A673 (cell line): ENCODE measurements around the gene KRTAP12-4. TPM values are rescaled to one million over a fixed set of nuclear protein-coding genes. Genes with fewer than 3 reads are reported as not detected.

Experiments used
- Bru-seq: library from RNA; stranded (reverse); fragments of 400-500 nt; gene quantifications from one replicate; lab custom pipeline; 2021; lab: Mats Ljungman, UMichigan
- BruChase-seq, 2 experiments: library from RNA; stranded (reverse); fragments of 400-500 nt; gene quantifications; one replicate each; lab custom pipeline; 2021; lab: Mats Ljungman, UMichigan
- BruUV-seq: library from RNA; stranded (reverse); fragments of 400-500 nt; replicated peaks from 2 replicates; lab custom pipeline; 2021; lab: Mats Ljungman, UMichigan
- CTCF ChIA-PET: fragments of 300-600 bp; sonication (Branson Sonifier 250); formaldehyde crosslinking; loops from one replicate; lab custom pipeline; 2022; ENCODE audit warnings: antibody characterized with exemption; lab: Charles Lee
- POLR2A ChIA-PET: fragments of 300-600 bp; sonication (Branson Sonifier 250); formaldehyde crosslinking; loops from one replicate; lab custom pipeline; 2022; ENCODE audit warnings: antibody characterized with exemption; ENCODE audit not compliant: low non-redundant PET; lab: Charles Lee
- DNase-seq: peaks from one replicate; pipeline ENCODE4 v3.0.0-alpha.2; 2015; ENCODE audit warnings: low spot score
- H3K27ac ChIP-seq: fragments of 200-600 bp; sonication (generic); 2 replicates; pipeline ENCODE4 v1.5.1; 2016; ENCODE audit warnings: mixed run types, low read depth, mild to moderate bottlenecking, mixed read lengths, antibody characterized with exemption, low read length; ENCODE audit not compliant: poor library complexity, severe bottlenecking
- H3K27me3 ChIP-seq: fragments of 200-600 bp; sonication (generic); replicated peaks from 2 replicates; pipeline ENCODE4 v1.6.1; 2017; ENCODE audit warnings: mixed run types, low read depth, mild to moderate bottlenecking, mixed read lengths, antibody characterized with exemption, low read length; ENCODE audit not compliant: insufficient read depth, poor library complexity
- H3K36me3 ChIP-seq: fragments of 200-600 bp; sonication (generic); 2 replicates; pipeline ENCODE4 v1.6.1; 2016; ENCODE audit warnings: mixed run types, mild to moderate bottlenecking, mixed read lengths, antibody characterized with exemption, low read length; ENCODE audit not compliant: insufficient read depth, poor library complexity, severe bottlenecking
- H3K4me1 ChIP-seq: fragments of 200-600 bp; sonication (generic); 2 replicates; pipeline ENCODE4 v1.6.1; 2017; ENCODE audit warnings: mixed run types, mild to moderate bottlenecking, mixed read lengths, antibody characterized with exemption, low read length; ENCODE audit not compliant: insufficient read depth, poor library complexity, severe bottlenecking
- H3K4me3 ChIP-seq: fragments of 200-600 bp; sonication (generic); 2 replicates; pipeline ENCODE4 v1.5.1; 2016; ENCODE audit warnings: low read depth, mixed run types, mild to moderate bottlenecking, mixed read lengths, low read length; ENCODE audit not compliant: poor library complexity, severe bottlenecking
- H3K9me3 ChIP-seq: fragments of 200-600 bp; sonication (generic); 2 replicates; pipeline ENCODE4 v1.6.1; 2016; ENCODE audit warnings: mixed run types, low read depth, mild to moderate bottlenecking, mixed read lengths, antibody characterized with exemption, low read length; ENCODE audit not compliant: poor library complexity, severe bottlenecking
- CTCF ChIP-seq: fragments of 300-800, 200-600 bp; sonication (generic); conservative IDR thresholded peaks from 2 replicates; pipeline ENCODE4 v1.5.1; 2017; ENCODE audit warnings: low read depth, mild to moderate bottlenecking, antibody characterized with exemption, low read length, moderate library complexity, mixed read lengths
- EZH2 ChIP-seq: fragments of 200-600 bp; sonication (generic); IDR thresholded peaks from 2 replicates; pipeline ENCODE4 v1.6.1; 2017; ENCODE audit warnings: borderline replicate concordance, low read depth, mild to moderate bottlenecking, mixed read lengths, antibody characterized with exemption, low read length; ENCODE audit not compliant: poor library complexity, severe bottlenecking
- intact Hi-C: fragments of 100-400 bp; cut with micrococcal nuclease; formaldehyde crosslinking; loops from one replicate; pipeline ENCODE4 v1.10.0; 2022; ENCODE audit not compliant: unreplicated experiment
- long read RNA-seq: library from polyadenylated mRNA; stranded (forward); transcript quantifications from one replicate; pipeline ENCODE4 v2.0.0, GENCODE V29; 2022
- total RNA-seq: library from RNA; stranded (reverse); gene quantifications from 2 replicates; pipeline ENCODE4 v1.2.3, GENCODE V29; 2021

Gene KRTAP12-4, protein sequence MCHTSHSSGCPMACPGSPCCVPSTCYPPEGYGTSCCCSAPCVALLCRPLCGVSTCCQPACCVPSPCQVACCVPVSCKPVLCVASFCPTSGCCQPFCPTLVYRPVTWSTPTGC
- total RNA-seq, result 0.81 and 1.0 TPM in 2 replicates
- Bru-seq, nascent RNA, result percentile 45 among the genes with signal in this experiment
- BruChase-seq, experiment 1, labeled RNA remaining after a 2-hour chase, result percentile 50 among the genes with signal in this experiment
- percentile 64 among the genes with signal in this experiment for BruChase-seq, experiment 2, labeled RNA remaining after a 6-hour chase
- long read RNA-seq, result 0 reads

GRCh38 chr21:44654576-44655175 lies at the start of gene KRTAP12-4:
KRTAP12-4 (minus strand) TSS chr21:44654659; CDS start chr21:44654614, 45 bp downstream.
- Histone ChIP-seq H3K4me3 (no peak within 1 kb of the TSS), H3K9me3 (no peaks in the 10 kb centered on the region), H3K27me3 (no peaks in the 10 kb centered on the region), H3K27ac (no peak within 1 kb of the TSS), H3K4me1 (no peaks in the 10 kb centered on the region), H3K36me3 (no peaks in the 10 kb centered on the region)
- CTCF ChIA-PET, result no interaction called here
- TF ChIP-seq CTCF (no peak), EZH2 (no peak)
- no TSS peak for BruUV-seq
- DNase-seq, result no peak
- intact Hi-C loops, result no loop called here
- POLR2A ChIA-PET, result no interaction called here

- Histone ChIP-seq H3K4me1 (no peaks in the 10 kb centered on the region), H3K9me3 (no peaks in the 10 kb centered on the region), H3K36me3 (no peaks in the 10 kb centered on the region), H3K27me3 (peaks cover 8% of the 10 kb centered on the region), H3K27ac (no peak overlapping the region), H3K4me3 (no peak overlapping the region)
- POLR2A ChIA-PET, result no interaction called here
- BruUV-seq, result no TSS peak
- intact Hi-C loops, result no loop called here
- CTCF ChIA-PET, result no interaction called here
- DNase-seq, result no peak
- TF ChIP-seq EZH2, result no peak
- TF ChIP-seq CTCF, result no peak
These were observed 49.5 kb upstream of the KRTAP12-4 start for GRCh38 chr21:44703731-44704635.

DNA sequence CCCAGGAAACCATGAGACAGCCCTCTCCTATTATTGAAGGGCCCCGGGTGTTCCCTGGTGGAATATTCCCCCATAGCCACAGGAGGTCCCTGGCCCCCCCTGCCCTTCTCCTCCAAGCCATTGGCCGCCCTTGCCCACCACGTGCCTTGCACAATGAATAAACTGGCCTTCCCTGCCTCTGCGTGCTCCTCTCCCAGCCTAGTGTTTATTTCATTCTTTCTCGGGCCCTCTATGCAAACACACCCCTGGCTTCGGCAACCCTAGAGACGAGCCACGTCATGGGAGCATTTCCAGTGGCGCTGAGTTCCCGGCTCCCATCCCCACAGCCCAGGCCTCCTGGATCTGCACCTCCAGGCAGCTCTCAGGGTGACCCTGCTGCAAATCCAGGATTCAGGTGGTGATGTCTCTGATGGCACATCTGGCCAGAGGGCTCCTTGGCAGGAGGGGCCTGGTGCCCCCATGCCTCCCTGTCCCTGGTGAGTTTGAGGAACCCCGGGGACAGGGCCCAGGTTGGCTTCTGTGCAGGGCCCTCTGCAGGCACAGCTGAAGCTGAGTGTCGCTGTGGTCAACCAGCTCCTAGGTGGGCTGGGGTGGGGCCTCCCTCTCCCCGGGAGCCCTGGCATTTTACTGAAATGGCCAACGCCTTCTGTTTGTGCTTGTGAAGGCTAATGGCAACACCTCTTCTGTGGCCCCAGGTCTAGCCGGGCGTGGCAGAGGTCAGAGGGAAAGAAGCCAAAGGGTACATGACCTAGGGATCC lies 48.7 kb upstream of the KRTAP12-4 start:
- POLR2A ChIA-PET, result no interaction called here
- CTCF ChIA-PET, result no interaction called here
- Histone ChIP-seq H3K4me1 (no peaks in the 10 kb centered on the region), H3K36me3 (no peaks in the 10 kb centered on the region), H3K4me3 (no peak overlapping the region), H3K27me3 (peaks cover 4% of the 10 kb centered on the region), H3K9me3 (no peaks in the 10 kb centered on the region), H3K27ac (no peak overlapping the region)
- no TSS peak for BruUV-seq
- TF ChIP-seq CTCF, result no peak
- TF ChIP-seq EZH2, result no peak
- DNase-seq, result no peak
- intact Hi-C loops, result no loop called here
